ENCODE results near the gene C4orf50.

Gene C4orf50

DNA sequence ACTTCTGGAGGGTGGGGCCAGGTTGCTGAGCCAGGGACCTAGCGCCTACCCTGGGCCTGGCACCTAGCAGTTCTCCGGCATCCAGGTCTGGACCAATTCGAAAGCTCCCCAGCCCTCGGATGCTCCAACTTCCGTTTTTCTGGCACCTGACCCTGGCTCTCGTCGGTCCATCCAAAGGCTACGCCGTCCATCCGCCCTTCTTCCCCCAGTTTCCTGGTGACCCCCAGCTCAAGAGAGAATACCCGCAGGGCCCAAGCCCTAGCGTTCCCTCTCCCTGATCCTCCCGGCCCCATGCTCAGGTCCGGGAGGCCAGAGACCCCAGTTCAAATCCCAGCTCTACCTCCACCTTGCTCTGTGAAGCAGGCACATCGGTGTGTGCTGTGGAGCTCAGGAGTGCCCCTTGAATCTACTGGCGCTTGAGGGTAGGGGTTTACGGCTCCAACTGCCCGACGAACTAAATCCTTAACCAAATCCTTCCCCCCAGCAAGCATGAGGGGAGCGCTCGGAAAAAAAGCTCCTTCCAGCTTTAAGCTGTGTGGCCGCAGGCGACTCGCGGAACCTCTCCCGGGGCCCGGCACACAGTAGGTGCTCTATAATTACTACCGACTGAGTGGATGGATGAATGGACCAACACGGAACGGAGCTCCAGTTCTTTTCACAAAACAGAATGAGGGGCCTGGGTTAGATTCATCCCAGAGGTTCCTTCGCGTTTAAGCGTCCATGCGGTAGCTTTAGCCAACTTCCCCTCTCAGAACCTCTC, 126.5 kb downstream of the C4orf50 start:
- no peak overlapping the region for H3K4me3 ChIP-seq (ENCODE audit: control insufficient read depth, low read depth, low read length)
- TF ChIP-seq CTCF (IDR thresholded peaks at IDR 0.05; ENCODE audit: control insufficient read depth, insufficient read depth, low read depth, low read length, missing control alignments): no peak
- DNase-seq (ENCODE audit: low read depth): no peak

GRCh38 chr4:5890063-5890727, 128.0 kb downstream of the C4orf50 start:
- no peak overlapping the region for H3K4me3 ChIP-seq (ENCODE audit: control insufficient read depth, low read depth, low read length)
- no peak for DNase-seq (ENCODE audit: low read depth)
- no peak for TF ChIP-seq CTCF (IDR thresholded peaks at IDR 0.05; ENCODE audit: control insufficient read depth, insufficient read depth, low read depth, low read length, missing control alignments)

DNA sequence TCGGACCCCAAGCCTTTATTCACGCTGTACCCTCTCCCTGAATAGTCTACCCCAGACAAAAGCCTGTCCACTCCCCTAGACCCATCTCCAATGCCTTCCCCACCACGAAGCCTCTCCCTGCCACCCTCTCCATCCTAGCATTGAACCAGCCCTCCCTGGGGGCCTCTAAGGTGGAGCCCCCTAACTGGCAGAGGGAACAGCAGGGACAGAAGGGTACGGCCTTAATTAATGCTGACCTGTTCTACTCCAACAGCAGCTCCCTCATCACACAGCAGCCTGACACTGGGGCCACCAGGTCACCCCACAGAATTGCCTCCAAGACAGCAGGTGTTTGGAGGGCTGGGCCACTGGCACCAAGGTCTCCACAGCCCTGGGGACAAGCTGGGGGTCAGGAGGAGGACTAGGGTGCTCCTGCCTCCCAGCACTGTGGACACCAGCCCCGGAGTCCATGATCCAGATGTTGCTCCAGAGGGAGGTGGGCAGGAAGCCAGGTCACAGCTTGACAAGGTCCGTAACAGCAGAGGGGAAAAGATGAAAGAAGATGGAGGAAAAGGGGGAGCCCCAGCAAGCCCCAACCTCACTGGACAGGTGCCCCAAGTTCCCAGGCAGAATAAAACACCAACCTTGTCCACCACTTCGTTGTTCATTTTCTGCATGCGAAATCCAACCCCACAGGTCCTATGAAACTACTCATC, 129.1 kb downstream of the C4orf50 start:
- H3K4me3 ChIP-seq (ENCODE audit: control insufficient read depth, low read depth, low read length): no peak overlapping the region
- TF ChIP-seq CTCF (IDR thresholded peaks at IDR 0.05; ENCODE audit: control insufficient read depth, insufficient read depth, low read depth, low read length, missing control alignments): no peak

DNA sequence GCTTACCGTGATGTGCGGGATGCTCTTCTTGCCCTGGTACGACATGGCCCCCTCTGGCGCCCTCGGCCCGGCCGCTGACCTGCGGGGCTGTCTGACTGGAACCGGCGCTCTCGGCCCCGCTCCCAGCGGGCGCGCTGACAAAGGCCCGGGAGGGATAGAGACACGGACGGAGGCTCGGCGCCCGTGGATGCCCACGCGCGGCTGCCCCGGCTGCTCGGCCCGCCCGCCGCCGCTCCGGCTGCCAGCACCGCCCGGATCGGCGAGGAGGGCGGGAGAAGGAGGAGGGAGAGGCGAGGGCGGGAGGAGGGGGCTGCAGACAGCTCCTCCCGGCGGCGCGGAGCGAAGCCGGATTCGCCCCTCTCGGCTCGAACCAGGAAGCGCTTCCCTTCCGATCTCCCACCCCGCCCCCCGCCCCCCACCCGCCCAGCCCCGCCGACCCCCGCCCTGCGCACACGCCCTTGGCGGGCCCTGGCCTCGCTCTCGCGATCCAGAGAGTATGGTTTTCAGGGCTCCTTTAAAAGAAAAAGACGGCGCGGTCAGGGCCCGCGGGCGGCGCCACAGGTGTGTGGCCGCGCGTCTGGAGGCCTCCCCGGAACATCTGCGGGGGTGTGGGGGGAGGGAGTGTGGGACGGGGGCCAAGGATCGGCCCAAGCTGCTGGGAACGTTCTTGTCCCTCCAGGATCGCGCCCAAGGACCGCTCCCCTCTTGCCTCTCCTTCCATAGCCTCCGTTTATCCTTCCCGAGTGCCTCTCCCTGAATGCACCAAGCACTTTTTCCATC, 129.8 kb downstream of the C4orf50 start:
- TF ChIP-seq CTCF (IDR thresholded peaks at IDR 0.05; ENCODE audit: control insufficient read depth, insufficient read depth, low read depth, low read length, missing control alignments): no peak
- DNase-seq (ENCODE audit: low read depth): no peak
- H3K4me3 ChIP-seq (ENCODE audit: control insufficient read depth, low read depth, low read length): no peak overlapping the region

More for the DNA sequence above, 129.1 kb downstream of the C4orf50 start:
- DNase-seq (ENCODE audit: low read depth): no peak

DNA sequence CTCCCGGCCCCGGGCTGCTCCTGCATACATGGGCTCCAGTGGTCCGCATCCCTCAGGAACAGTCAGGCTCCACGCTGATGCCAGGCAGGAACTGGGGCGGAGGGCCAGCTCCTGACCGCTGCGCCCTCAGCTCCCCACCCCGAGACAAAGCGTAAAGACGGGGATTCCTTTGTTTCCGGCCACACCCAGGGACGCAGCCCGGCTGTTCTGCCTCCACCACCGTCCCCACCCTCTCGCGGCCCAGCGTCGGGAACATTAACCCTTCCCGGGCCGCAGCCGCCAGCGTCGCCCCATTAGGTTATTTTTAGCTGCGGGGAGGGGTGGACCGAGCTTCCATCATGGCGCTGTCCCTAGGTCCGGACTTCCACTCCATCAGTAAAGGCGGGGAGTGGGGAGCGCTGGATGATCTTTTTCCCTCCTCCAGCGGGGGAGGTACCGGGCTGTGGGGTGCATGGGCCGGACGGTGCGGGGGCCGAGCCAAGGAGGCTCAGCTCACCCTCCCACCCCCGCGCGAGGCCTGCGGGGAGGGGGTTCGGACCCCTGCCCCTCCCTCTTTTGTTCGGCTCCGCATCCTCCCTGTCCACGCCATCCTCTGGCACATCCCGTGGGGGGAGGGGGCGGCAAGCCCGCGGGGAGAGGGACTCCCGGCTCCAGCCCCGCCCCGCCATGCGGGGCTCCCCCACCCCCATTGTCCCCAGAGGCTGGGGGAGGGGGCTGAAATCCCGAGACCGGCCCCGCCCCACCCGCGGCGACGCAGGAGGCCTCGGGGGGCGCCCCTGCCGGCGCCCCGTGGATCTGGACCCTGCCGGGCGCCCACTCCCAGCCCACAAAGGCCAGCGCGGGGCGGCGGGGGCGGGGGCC, 130.6 kb downstream of the C4orf50 start:
- no peak overlapping the region for H3K4me3 ChIP-seq (ENCODE audit: control insufficient read depth, low read depth, low read length)
- no peak for DNase-seq (ENCODE audit: low read depth)
- no peak for TF ChIP-seq CTCF (IDR thresholded peaks at IDR 0.05; ENCODE audit: control insufficient read depth, insufficient read depth, low read depth, low read length, missing control alignments)

Data from AG09309 (cell line).